T47D (cell line): ENCODE results near the gene MCF2L2.

ENCODE experiments used
- DNase-seq, 2 experiments: peaks; one replicate each; pipeline versions ENCODE4 v3.0.0 to v3.0.0-alpha.2; 2011 to 2012; ENCODE audit warnings: low read depth in 1 of 2, low spot score in 1 of 2
- JUND ChIP-seq: IDR thresholded peaks from 2 replicates; pipeline ENCODE4 v1.6.1; 2012; ENCODE audit warnings: low read depth
- in situ Hi-C: cut with HindIII; loops from 2 replicates; pipeline ENCODE4 v1.10.0; 2016; ENCODE audit warnings: low sequenced_read_pairs, low pct_unique_long_range_greater_than_20kb

Gene MCF2L2

GRCh38 chr3:183267140-183267539, 161.3 kb downstream of the MCF2L2 start:
- DNase-seq = no peak
- no peak for TF ChIP-seq JUND
- in situ Hi-C loops = no loop called here

- no peak for TF ChIP-seq JUND
- DNase-seq = no peak
- in situ Hi-C loops = no loop called here
Observed at GRCh38 chr3:183266454-183266853, 162.0 kb downstream of the MCF2L2 start.

- no peak for DNase-seq
Observed at GRCh38 chr3:183265834-183266417, 162.5 kb downstream of the MCF2L2 start.

GRCh38 chr3:183265157-183265642, 163.2 kb downstream of the MCF2L2 start:
- no peak for TF ChIP-seq JUND
- in situ Hi-C loops = no loop called here
- DNase-seq = no peak

More at GRCh38 chr3:183265834-183266417, 162.5 kb downstream of the MCF2L2 start:
- TF ChIP-seq JUND = no peak
- in situ Hi-C loops = no loop called here

GRCh38 chr3:183264268-183264667, 164.2 kb downstream of the MCF2L2 start:
- TF ChIP-seq JUND = no peak
- in situ Hi-C loops = no loop called here
- no peak for DNase-seq

- in situ Hi-C loops = no loop called here
- TF ChIP-seq JUND = no peak
- no peak for DNase-seq
Observed at GRCh38 chr3:183262875-183263378, 165.5 kb downstream of the MCF2L2 start.

GRCh38 chr3:183261151-183261724, 167.2 kb downstream of the MCF2L2 start:
- TF ChIP-seq JUND = no peak
- DNase-seq = no peak
- in situ Hi-C loops = no loop called here

- no peak for DNase-seq
- in situ Hi-C loops = no loop called here
Observed at GRCh38 chr3:183260167-183260904, 168.1 kb downstream of the MCF2L2 start.

GRCh38 chr3:183259621-183260020, 168.8 kb downstream of the MCF2L2 start:
- in situ Hi-C loops = no loop called here
- TF ChIP-seq JUND = no peak
- no peak for DNase-seq

More at GRCh38 chr3:183260167-183260904, 168.1 kb downstream of the MCF2L2 start:
- no peak for TF ChIP-seq JUND

GRCh38 chr3:183259087-183259486, 169.3 kb downstream of the MCF2L2 start:
- TF ChIP-seq JUND = no peak
- in situ Hi-C loops = no loop called here
- no peak for DNase-seq

GRCh38 chr3:183255348-183255730, 173.1 kb downstream of the MCF2L2 start:
- in situ Hi-C loops = no loop called here
- no peak for TF ChIP-seq JUND
- no peak for DNase-seq

- TF ChIP-seq JUND = no peak
- no peak for DNase-seq
- in situ Hi-C loops = no loop called here
Observed at GRCh38 chr3:183254487-183255347, 173.7 kb downstream of the MCF2L2 start.
